GM19468 (cell line): ENCODE data around the gene B3GNT7.
"Not testable (repeated sequence)": the region's sequence is repeated elsewhere in the genome, so short reads cannot be mapped to it uniquely, and the experiment has no call there.

Experiments used
- ATAC-seq: cut with Tn5 transposase; IDR thresholded peaks from one replicate; pipeline ENCODE4 v1.9.1; 2021; ENCODE audit warnings: mild to moderate bottlenecking, moderate library complexity, moderate number of reproducible peaks; ENCODE audit not compliant: unreplicated experiment; ENCODE audit errors: extremely low read depth

Gene B3GNT7, protein sequence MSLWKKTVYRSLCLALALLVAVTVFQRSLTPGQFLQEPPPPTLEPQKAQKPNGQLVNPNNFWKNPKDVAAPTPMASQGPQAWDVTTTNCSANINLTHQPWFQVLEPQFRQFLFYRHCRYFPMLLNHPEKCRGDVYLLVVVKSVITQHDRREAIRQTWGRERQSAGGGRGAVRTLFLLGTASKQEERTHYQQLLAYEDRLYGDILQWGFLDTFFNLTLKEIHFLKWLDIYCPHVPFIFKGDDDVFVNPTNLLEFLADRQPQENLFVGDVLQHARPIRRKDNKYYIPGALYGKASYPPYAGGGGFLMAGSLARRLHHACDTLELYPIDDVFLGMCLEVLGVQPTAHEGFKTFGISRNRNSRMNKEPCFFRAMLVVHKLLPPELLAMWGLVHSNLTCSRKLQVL

DNA sequence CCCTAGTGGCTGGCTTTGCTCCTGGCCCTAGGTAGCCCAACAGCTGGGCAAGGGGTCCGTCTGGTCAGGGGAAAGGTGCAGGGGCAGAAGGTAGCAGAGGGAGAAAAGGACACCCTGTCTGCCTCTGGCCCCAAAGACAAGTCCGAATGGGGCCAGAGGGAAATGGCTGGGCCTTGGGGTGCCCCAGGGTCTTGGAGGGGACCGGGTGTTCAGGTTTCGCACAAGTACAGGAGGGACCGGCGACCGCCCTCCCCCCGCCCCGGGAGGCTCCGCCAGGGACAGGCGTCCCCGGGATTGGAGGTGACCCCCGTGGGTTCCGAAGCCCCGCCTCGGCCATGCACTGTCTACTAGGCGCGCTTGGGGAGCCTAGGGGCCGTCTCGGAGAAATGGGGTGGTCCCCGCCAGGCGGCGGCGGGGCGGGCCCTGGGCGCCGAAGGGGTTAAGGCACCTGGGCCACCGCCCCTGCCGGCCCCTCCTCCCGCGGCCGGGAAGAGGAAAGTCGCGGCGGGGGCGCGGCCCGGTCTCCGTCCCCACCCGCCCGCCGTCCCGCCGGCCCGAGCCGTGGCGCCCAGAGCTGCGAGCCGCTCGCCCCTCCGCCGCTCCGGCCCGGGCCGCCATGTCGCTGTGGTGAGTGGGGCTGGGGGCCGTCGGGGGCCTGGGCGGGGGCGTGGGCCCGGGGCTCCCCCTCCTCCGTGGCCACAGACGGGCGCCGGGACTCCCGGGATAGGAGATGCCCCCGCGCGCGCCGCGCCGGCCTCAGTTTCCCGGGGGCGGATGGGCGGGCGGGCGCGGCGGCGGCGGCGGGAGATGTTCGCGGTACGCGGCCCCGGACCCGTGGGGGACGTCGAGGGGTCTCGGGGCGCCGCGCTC, at the start of gene B3GNT7:
Gene B3GNT7, plus strand, starts transcription at position 523 of the 870 bp plus-strand sequence. Its CDS starts 94 bp downstream, at position 617.
- ATAC-seq: no peak

DNA sequence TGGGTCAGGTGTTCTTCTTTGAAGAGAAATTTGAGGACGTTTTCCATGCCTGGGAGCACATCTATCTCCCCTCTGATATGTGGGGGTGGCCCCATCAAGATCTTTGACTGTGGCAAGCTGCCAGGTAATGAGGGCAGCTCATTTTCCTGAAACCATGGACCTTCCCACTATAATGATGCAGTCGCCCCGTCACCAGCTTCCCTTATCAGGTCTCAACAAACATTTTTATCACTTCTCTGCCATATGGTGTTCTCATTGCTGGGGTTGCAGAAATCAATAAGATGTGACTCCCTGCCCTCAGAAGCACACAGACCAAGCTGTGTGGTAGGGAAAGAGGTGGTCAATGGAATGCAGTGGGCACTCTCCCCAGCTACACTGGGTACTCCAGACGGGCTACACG, 48.4 kb upstream of the B3GNT7 start:
- ATAC-seq: no peak

DNA sequence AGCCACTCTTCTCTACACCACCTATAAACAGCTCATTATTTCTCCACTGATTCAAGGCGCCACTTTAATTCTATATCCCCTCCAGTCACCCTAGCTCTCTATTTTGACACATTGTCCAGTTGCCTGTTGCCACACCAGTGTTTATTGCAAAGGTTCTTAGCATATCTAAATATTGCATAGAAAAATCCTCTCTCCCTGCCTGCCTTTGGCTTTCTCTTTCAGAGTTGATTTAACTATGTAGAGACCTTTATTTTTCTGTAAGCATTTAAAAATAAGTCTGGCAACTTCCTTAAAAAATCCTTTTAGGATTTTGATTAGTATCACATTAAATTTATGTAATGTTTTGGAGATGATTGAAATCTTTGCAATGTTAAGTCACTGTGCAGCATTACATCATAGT, 47.9 kb upstream of the B3GNT7 start:
- no peak for ATAC-seq

DNA sequence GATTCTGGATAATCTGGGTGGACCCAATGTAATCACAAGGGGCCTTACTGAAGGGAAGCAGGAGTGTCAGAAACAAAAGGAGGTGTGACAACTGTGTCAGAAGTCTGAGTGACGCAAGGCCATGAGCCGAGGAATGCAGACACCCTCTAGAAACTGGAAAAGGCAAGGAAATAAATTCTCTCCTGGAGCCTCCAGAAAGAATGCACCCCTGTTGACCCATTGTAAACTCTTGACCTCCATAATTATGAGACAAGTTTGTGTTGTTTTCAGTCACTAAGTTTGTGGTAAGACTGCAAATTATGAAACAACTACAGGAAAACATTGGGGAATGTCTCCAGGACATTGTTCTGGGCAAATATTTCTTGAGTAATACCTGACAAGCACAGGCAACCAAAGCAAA, 47.3 kb upstream of the B3GNT7 start:
- ATAC-seq: no peak

DNA sequence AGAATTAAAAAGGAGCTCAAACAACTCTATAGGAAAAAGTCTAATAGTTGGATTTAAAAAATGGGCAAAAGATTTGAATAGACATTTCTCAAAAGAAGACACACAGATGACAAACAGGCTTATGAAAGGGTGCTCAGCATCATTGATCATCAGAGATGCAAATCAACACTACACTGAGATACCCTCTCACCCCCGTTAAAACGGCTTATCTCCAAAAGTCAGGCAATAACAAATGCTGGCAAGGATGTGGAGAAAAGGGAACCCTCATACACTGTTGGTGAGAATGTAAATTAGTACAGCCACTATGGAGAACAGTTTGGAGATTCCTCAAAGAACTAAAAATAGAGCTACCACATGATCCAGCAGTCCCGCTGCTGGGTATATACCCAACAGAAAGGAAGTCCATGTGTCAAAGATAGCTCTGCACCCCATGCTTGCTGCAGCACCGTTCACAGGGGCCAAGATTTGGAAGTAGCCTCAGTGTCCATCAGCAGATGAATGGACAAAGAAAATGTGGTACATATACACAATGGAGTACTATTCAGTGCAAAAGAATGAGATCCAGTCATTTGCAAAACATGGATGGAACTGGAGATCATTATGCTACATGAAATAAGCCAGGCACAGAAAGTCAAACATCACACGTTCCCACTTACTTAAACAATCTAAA, 46.7 kb upstream of the B3GNT7 start:
- no peak for ATAC-seq

DNA sequence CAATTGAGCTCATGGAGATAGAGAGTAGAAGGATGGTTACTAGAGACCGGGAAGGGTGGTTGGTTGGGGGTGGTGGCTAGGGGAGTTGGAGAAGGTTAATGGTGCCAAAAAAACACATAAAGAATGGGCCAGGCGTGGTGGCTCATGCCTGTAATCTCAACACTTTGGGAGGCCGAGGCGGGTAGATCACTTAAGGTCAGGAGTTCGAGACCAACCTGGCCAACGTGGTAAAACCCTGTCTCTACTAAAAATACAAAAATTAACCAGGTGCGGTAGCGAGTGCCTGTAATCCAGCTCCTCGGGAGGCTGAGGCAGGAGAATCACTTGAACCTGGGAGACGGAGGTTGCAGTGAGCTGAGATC, 46.2 kb upstream of the B3GNT7 start:
- not testable (repeated sequence) for ATAC-seq

DNA sequence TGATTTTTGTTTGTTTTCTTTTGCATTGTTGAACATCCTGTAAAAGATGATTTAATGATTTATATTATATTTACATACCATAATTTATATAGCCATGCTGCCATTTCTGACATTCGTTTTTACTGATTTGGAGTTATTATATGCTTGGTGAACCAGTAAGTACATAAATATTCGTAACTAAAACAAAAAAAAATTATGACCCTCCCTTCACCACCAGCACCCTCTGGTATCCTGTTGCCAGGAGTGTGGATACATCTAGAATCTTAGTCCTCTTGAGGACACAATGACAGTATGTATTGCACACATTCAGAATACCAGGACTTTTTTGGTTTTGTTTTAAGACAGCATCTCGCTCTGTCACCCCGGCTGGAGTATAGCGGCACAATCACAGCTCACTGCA, 43.9 kb upstream of the B3GNT7 start:
- ATAC-seq: no peak

DNA sequence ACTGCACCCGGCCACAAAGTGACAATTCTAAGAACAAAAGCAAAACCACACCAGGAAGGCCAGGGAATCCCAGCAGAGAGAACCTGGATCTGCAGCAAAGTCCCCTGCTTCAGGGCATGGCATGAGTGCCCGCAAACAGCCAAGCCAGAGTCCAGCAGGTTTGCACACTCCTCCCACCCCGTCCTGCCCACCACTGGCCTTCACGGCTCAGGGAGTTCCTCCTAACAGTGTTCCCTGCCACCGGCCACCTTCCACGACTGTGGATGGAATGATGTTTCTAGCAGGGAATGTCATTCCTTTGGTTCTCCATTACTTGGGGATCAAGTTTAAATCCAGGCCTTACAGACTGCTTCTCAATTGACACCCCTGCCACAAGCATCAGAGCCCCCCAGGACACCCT, 42.0 kb upstream of the B3GNT7 start:
- ATAC-seq: no peak

DNA sequence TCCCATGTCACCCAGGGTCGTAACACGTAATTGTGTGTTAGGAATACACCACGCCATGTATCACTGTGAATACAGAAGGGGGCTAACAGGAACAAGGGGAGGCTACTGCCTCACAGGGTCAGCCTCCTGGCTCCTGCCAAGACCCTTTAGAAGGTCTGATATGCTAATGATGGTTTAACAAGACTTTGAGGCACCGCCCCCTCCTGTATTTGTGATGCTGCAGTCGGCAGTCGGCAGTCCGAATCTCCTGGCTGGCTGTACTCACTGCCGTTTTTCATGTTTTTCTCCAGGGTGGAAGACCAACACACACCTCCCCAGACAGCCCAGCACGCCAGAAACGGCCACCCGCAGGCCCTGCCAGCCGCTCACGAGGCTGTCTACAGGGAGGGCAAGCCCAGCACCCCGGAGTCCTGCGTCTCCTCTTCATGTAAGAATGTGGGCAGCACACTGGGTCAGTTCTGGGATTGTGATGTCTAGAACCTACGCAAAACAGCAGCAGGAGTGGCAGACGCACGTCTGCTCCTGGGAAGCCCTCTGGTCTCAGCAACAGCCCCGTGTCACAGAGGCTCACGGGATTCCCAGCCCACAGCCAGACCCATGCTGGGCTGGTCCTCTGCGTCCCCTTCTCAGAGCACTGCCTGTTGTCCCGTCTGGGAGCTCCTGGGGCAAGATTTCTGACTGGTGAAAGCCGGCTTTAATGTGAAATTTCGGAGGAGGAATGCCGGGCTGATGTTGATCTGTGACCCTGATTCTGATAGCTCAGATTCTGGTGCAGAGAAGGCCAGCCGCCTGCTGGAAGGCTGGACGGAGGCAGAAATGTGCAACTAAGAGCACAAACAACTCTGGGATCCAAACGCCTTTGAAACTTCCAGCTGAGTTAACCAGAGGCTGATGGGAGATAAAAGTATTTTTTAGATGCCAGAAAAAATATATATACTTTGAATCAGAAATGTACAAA, 39.7 kb upstream of the B3GNT7 start:
- ATAC-seq: no peak

DNA sequence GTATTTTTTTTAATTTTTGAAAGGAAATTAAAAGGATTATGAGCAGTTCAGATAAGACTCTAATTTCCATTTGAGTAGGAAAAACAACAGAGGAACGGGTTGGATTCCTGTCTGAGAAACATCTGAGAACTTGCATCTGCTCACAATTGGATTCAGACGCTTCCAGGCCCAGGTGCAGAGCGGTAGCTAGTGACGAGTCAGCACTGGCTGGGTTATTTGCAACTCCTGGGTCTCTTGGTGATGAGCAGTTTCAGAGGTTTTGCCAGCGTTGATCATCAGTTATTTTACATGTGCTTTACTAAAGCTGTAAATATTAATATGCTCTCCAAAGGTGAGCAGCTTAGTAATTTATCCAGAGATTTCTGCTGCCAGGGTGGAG, 39.1 kb upstream of the B3GNT7 start:
- no peak for ATAC-seq

DNA sequence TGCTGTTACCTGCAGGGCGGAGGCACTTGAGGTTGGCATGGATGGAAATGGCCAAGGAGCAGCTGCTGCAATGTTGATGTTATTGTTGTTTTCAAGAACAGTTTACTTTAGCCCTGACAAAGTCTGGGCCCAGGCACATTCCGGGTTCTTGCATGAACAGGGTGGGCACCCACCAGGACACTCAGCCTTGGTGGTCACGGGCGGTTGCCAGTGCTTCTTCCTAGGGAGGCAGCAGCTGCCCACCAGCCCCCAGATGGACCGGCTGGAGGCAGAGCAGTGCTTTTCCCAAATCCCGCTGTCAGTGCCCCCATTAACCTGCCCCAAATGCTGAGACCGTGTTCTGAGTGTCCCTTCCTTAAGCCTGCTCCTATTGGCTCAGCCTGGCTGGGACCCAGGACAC, 38.5 kb upstream of the B3GNT7 start:
- ATAC-seq: no peak

DNA sequence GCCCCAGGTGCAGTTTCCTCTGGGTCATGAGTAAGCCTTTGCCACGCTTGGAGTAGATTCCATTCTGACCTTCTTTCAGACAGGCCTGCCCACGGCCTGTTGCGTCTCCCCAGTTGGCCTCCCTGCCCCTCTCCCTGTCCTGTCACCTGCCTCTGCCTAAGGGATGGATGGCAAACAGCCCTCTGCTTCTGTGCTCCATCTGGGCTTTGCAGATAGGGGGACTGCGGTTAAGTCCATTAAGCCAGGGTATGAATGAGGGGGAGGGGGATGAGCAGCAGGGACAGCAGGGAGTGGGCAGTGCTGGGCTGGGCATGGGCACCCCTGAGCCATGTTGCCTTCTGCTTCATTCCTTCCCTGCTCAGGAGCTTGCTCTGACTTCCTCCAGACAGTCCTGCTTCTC, 37.6 kb upstream of the B3GNT7 start:
- ATAC-seq: no peak

DNA sequence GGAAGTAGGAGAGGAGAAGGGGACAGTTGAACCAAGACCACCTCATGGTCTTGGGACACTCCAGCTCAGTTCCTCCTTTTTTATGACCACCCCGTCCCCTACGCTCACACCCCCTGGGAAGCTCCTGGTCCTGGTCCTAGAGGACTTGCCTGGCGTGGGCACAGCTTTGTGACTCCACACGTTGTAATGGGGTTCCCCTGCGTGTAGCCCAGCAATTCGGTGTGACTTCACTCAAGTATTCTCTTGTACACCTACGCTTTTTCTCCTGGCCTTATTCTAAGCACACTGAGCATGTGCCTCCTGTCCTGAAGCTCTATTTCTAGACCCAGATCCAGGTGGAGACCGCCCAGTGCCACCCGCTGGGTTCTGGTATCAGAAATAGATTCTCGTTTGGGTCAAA, 36.1 kb upstream of the B3GNT7 start:
- no peak for ATAC-seq

DNA sequence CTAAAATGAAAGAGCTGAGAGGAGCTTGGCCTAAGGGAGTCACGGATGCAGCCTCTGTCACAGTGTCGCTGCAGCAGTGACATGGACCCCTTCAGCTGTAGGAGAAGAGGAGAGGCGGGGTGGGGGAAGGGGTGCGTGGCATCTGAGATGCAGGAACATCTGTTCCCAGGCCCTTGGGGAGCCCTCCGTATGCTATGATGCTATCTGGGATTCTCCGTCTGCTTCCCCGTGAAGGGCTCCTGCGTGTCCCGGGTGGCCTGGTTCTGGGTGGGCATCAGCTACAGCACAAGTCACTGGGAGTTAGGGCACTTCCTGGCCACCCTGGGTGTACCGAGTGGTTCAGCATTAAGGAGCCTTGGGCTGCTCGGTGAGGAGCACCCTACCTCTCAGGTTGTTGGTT, 35.6 kb upstream of the B3GNT7 start:
- no peak for ATAC-seq

DNA sequence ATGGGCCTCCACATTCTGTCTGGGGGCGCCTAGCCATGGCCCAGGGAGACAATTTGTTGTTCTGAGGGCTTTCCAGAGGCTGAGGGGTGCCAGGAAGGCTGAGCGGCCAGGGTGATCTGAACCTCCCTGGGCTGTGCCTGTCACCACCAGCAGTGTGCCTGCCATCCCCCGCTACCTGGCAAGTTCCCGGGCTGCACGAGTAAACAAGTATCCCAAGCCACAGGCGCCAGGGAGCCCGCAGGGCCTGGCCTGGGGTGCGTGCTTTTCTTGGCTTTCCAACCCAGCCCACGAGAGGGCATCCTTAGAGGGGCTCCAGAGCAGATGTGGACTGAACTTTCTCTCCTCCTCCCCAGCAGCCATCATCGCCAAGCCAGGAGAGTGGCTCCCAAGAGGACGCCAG, 35.1 kb upstream of the B3GNT7 start:
- no peak for ATAC-seq

DNA sequence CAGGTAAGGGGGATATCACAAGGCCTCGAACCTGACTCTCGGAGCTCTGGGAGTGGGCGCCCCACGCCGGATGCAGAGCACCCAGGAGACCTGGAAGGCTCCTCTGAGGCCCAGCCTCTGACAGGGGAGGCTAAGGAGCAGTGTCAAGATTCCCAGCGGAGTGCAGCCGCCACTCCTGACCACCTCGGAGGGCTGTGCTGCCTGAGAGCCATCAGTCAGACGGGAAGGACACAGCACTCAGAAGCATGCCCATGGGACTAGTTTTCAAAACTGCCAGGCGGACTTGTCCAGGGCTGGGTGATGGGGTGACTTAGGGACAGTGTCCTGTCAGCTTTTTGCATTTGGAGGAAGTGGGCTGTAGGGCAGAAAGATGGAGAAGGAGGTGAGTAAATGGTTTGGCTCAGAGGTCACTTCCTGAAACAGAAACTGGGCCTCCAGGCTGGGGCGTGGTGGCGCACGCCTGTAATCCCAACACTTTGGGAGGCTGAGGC, 34.6 kb upstream of the B3GNT7 start:
- ATAC-seq: no peak

DNA sequence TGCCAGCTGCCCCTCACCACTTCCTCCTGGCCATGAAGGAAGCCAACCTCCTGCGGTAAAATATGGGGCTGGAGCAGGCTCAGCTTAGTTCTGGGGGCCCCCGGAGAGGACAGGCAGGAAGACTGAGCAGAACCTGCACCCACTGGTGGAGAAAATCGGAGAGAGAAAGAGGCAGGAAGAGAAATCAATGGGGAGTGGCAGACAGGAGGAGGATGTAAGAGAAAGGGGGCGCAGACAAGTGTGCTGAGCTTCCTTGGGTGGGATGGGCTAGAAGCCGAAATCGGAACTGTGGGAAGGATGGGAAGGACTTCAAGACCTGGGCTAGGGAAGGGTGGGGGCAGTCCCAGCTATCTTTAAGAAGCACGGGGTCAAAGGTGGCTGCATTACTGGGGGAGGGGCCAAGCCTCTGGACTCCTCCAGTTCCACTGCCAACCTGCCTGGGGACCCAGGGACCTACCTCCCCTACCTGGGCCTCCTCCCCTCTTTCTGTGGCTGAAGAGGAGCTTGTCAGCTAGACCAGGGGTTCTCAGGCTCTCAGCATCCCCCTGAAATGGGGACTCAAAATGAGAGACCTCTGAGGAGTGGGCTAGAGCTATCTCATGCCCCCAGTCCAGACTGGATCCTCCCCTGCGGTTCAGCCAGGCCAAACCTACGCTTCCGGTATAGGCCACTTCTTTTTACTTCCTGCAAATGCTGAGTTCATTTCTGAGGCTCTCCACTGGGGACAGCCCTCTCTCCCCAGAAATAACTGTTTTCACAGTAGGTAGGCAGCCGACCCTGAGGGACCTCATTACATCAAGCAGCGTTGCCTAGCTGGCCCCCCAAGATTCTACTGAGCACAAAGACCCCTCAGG, 33.6 kb upstream of the B3GNT7 start:
- ATAC-seq: peak; percentile 96

DNA sequence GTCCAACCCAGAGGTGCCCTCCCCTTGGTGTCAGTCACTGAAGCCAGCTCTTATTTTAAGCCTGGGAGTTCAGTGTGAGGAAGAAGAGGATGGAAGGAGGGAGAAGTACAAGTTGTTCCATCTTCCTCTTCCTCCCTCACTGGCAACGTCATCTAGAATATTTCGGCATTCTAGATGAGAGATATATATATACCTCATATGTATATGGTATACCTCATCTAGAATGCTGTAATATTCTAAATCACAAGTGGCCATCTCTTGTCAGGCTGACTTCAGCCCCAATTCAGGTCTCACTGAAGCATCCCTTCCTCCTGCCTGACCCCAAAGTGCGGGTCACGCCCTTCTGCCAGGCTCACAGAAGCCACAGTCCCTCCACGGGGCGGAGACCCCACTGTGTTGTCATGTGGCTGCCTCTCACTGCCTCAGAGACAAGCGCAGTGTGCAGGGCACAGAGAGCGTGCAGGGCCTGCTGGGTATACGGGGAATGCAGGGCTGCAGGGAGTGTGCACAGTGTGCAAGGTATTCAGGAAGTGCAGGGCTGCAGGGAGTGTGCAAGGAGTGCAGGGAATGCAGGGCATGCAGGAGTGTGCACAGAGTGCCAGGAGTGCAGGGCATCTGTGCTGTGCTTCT, 32.8 kb upstream of the B3GNT7 start:
- ATAC-seq: no peak
